IPS-15b (cell line): Measurements from ENCODE around the gene IGFBP4.
A peak's percentile ranks its signal among the peaks of the same experiment; 100 is the strongest.

Experiments
- H3K27me3 ChIP-seq: one replicate; pipeline ENCODE4 v1.6.1; 2013; ENCODE audit warnings: low read length; ENCODE audit not compliant: control insufficient read depth, insufficient read depth
- H3K36me3 ChIP-seq: one replicate; pipeline ENCODE4 v1.6.1; 2013; ENCODE audit warnings: low read length; ENCODE audit not compliant: control insufficient read depth, insufficient read depth
- H3K4me1 ChIP-seq: one replicate; pipeline ENCODE4 v1.6.1; 2013; ENCODE audit warnings: mild to moderate bottlenecking, low read length; ENCODE audit not compliant: control insufficient read depth, insufficient read depth
- H3K4me3 ChIP-seq: one replicate; pipeline ENCODE4 v1.5.1; 2013; ENCODE audit warnings: low read depth, low read length
- H3K9ac ChIP-seq: one replicate; pipeline ENCODE4 v1.6.1; 2013; ENCODE audit warnings: low read depth, mild to moderate bottlenecking, low read length
- H3K9me3 ChIP-seq: one replicate; pipeline ENCODE4 v1.6.1; 2013; ENCODE audit warnings: mild to moderate bottlenecking, low read length; ENCODE audit not compliant: control insufficient read depth, insufficient read depth

Gene IGFBP4

DNA sequence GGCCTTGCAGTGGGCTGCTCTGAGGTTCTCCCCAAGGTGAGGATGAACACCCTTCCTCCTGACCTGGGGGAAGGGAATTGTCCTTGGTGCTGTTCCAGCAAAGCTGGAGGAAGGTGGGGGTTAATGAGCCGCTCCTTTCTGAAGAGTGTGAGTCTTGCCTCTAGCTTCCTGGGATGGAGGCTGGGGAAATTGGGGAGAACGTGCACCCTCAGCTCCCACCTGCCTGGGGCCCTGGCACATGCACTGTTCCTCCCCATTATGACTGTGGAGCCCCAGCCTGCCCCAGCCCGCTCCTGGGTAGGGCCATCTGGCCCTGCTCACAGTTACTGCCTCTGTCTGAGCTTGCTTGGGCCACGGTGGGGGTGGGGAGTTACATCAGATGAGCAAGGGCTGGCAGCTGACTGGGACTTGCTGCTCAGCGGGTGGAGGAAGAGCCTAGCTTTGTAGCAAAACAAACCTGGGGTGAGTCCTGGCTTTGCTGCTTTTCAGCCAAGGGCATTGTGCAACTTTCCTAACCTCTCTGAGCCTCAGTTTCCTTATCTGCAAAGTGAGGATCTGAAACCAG lies 47.1 kb downstream of the IGFBP4 start:
- H3K4me1 ChIP-seq = peaks cover 18% of the 10 kb centered on the region
- H3K4me3 ChIP-seq = no peak overlapping the region
- H3K9ac ChIP-seq = no peak overlapping the region
- H3K9me3 ChIP-seq = no peaks in the 10 kb centered on the region
- H3K27me3 ChIP-seq = no peaks in the 10 kb centered on the region
- no peaks in the 10 kb centered on the region for H3K36me3 ChIP-seq

DNA sequence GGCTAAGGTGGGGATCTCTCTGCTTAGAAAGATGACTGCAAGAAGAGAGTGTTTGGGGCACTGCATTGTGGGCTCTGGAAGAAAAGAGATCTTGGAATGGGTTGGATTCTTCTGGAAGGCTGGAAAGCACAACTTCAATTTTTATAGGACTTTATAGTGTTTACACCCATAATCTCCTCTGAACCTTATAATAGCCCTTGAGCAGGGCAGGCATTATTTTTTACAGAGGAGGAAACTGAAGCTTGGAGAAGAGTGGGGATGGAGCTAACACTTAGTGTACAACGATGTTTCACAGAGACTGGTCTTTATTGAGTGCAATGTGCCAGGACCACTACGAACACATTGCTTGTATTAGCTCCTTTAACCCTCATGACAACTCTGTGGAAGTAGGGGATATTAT lies 47.7 kb downstream of the IGFBP4 start:
- no peaks in the 10 kb centered on the region for H3K27me3 ChIP-seq
- H3K9me3 ChIP-seq = no peaks in the 10 kb centered on the region
- H3K36me3 ChIP-seq = no peaks in the 10 kb centered on the region
- peaks cover 14% of the 10 kb centered on the region for H3K4me1 ChIP-seq
- H3K4me3 ChIP-seq = no peak overlapping the region
- H3K9ac ChIP-seq = no peak overlapping the region

DNA sequence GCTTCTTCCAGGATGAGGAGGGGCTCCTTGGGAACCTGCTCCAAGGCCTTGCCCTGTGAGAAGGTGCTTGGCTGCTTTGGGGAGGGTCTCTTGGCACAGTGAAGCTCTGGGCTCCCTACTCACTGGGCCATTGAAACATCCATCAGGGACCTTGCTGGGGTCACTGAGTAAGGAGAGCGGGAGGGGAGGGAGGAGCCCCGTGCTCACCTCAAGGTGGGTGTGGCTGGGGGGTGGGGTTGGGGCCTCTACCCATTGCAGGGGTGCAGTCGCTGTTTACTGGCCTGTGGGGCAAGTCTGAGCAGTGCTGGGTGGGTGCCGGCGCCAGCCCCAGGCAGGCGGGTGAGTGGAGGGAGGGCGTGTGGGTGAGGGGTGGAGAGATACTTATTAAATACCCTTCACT lies 48.2 kb downstream of the IGFBP4 start:
- Histone ChIP-seq H3K4me3 (no peak overlapping the region), H3K9me3 (no peaks in the 10 kb centered on the region), H3K4me1 (peaks cover 11% of the 10 kb centered on the region)

DNA sequence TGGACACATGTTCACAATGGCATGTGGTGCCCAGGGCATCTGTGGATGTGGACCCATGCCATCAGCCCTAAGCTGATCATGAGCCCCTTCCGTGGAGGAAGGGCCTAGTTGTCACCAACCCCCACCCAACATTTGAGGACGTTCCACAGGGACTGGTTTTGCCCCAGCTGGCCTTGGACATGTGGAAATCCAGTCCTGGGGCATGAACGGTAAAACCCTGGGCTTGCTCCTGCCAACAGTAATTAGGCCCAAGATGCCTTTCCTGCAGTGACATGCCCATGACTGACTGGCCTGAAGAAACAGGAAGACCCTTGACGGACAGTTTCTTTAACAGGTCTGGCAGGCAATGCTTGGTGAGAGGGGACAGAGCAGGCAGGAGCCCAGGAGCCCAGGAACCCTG lies 50.4 kb downstream of the IGFBP4 start:
- no peaks in the 10 kb centered on the region for H3K36me3 ChIP-seq
- H3K9ac ChIP-seq = no peak overlapping the region

More for the DNA sequence above, 48.2 kb downstream of the IGFBP4 start:
- Histone ChIP-seq H3K27me3 (no peaks in the 10 kb centered on the region), H3K36me3 (no peaks in the 10 kb centered on the region), H3K9ac (no peak overlapping the region)

DNA sequence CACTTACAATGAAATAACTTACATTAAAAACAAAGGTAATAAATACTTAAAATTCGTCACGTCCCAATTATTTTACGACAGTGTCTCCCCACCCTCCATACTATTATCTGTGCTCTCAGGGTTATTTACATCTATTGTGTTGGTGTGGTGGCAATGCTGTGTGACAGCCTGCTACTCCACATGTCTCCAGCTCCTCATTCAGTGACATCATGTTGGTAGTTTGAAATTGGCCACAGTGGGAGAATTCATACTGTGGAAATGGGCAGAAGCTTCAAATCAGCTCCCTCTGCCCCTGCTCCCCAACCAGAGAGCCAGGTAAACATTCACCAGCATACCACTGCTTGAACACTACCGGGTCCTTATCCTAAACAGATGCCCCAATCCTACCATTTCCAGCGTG lies 51.9 kb downstream of the IGFBP4 start:
- H3K27me3 ChIP-seq = no peaks in the 10 kb centered on the region
- no peak overlapping the region for H3K4me3 ChIP-seq
- no peaks in the 10 kb centered on the region for H3K36me3 ChIP-seq
- H3K4me1 ChIP-seq = peaks cover 17% of the 10 kb centered on the region
- H3K9me3 ChIP-seq = no peaks in the 10 kb centered on the region
- H3K9ac ChIP-seq = no peak overlapping the region

More for the DNA sequence above, 50.4 kb downstream of the IGFBP4 start:
- Histone ChIP-seq H3K9me3 (no peaks in the 10 kb centered on the region), H3K4me1 (peaks cover 16% of the 10 kb centered on the region), H3K4me3 (no peak overlapping the region), H3K27me3 (no peaks in the 10 kb centered on the region)

DNA sequence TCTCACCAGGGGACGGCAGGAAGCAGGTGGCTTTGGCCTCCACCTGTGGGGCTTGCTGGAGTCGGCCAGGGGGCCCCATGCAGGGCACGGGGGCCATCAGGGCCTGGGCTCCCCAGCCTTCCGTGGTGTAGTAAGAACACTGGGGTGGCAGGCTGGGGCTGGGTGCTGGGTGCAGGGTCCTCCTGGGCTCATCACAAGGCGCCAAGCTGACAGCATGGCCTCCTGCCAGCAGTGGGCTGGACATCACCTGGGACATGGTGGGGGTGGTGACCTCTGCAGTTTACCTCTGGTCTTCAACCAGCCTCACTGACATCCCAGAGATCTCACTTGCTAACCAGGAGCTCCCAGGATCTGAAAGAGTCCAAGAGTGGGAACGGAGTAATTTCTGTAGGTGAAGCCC lies 52.9 kb downstream of the IGFBP4 start:
- Histone ChIP-seq H3K4me3 (no peak overlapping the region), H3K27me3 (peaks cover 2% of the 10 kb centered on the region)

DNA sequence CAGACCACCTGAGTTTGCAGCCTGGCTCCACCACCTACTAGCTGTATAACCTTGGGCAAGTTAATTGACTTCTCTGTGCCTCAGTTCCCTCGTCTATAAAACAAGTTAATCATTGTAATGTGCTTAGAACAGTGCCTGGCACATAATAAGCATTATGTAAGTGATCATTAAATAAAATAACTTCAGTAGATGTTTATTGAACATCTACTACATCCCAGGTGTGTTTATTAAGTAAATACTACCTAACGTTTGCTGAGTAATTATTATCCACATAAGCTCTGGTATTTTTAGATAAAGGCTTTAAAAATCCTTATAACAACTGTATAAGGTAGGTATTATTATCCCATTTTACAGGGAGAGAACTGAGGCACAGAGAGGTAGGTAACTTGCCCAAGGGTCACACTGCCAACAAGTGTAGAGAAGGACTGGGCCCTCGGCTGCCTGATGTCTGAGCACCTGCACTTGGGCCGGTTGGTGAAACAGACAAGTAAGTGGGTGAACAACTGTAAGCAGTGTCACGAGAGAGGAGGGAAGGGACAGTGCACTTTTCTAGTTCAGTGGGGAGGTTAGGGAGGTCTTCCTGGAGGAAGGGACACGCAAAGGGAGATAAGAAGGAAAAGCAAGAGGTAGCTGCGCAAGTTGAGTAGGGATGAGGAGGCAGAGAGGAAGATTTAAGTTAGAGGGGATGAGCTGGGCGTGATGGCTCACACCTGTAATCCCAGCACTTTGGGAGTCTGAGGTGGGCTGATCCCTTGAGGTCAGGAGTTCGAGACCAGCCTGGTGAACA lies 53.6 kb downstream of the IGFBP4 start:
- Histone ChIP-seq H3K4me1 (peaks cover 8% of the 10 kb centered on the region), H3K9me3 (no peaks in the 10 kb centered on the region), H3K9ac (no peak overlapping the region), H3K4me3 (no peak overlapping the region), H3K27me3 (peaks cover 2% of the 10 kb centered on the region), H3K36me3 (no peaks in the 10 kb centered on the region)

More for the DNA sequence above, 52.9 kb downstream of the IGFBP4 start:
- Histone ChIP-seq H3K9me3 (no peaks in the 10 kb centered on the region), H3K9ac (no peak overlapping the region), H3K36me3 (no peaks in the 10 kb centered on the region), H3K4me1 (peaks cover 11% of the 10 kb centered on the region)

DNA sequence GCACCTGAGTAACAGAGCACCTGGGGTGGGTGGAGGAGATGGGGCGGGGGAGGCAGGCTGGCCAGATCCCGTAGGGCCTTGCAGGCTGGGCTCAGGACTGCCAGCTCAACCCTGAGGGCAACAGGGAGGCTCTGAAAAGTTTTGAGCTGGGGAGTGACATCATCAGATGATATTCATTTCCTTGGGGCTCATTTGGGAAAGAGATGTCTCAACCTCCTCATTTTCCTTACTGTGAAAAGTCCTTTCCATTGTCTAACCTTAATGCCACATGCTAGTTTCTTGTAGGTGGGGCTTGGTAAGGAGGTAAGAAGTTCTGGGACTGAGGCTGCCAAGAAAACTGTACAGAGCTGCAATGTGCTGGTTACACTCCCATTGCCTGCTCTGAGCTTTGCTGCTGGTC lies 54.4 kb downstream of the IGFBP4 start:
- Histone ChIP-seq H3K27me3 (peaks cover 2% of the 10 kb centered on the region), H3K9ac (no peak overlapping the region), H3K4me1 (peaks cover 8% of the 10 kb centered on the region), H3K4me3 (no peak overlapping the region), H3K36me3 (no peaks in the 10 kb centered on the region), H3K9me3 (no peaks in the 10 kb centered on the region)

DNA sequence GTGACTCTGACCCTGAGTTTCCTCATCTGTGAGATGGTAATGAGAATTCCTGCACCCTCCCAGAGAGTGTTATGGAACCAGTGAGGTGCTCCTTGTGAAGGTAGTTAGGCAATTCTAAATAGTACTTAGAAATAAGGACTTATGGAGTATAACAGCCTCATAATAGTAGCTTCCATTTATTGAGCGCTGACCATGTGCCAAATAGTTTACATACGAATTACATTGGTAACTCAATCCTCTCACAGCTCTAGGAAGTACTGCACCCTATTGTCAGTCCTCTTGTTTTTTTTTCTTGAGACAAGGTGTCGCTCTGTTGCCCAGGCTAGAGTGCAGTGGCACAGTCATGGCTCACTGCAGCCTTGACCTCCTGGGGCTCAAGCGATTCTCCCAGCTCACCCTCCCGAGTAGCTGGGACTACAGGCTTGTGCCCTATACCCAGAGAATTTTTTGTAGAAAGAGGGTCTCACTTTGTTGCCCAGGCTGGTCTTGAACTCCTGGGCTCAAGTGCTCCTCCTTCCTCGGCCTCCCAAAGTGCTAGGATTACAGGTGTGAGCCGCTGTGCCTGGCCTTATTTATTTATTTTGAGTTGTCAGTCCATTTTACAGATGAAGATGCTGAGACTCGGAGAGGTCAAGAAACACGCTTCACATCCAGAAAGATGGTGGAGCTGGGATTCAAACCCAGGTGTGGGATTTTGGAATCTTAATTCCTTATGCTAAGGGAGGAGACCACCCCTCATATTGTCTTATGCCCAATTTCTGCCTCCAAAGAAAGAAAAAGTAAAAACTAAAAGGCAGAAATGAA lies 55.2 kb downstream of the IGFBP4 start:
- Histone ChIP-seq H3K4me1 (peaks cover 8% of the 10 kb centered on the region), H3K4me3 (no peak overlapping the region)

DNA sequence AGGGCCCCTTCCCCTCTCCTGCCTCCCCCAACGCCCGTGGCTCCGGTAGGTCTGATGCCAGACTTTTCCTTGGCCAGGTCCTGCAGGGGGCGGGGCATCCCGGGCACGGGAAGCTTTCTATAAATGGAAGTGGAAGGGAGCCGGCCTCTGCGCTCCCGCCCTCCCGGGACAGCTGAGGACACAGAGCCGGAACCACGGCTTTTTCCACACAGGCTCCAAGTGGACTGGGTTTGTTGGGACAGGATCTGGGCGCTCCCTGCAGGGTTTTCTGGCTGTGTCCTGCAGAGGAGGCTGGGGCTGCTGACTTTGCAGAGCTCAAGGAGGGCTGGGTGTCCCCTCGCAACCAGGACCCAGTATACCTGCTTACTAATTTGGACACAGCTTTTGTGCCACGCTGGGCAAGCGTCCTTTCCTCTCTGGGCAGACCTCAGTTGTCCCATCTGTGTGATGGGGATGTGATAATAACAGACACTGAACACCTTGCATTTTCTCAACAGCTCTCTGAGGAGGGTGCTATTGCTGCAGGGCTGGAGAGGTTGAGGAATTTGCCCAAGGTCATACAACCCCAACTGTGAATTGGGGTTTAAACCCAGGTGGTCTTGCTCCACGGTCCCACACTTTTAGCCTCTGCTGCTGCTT lies 56.4 kb downstream of the IGFBP4 start:
- Histone ChIP-seq H3K36me3 (no peaks in the 10 kb centered on the region), H3K9ac (no peak overlapping the region), H3K4me3 (peak overlapping the region; percentile 13), H3K27me3 (peaks cover 2% of the 10 kb centered on the region), H3K9me3 (no peaks in the 10 kb centered on the region), H3K4me1 (peaks cover 8% of the 10 kb centered on the region)

More for the DNA sequence above, 55.2 kb downstream of the IGFBP4 start:
- no peaks in the 10 kb centered on the region for H3K9me3 ChIP-seq
- no peaks in the 10 kb centered on the region for H3K36me3 ChIP-seq
- peaks cover 2% of the 10 kb centered on the region for H3K27me3 ChIP-seq
- H3K9ac ChIP-seq = no peak overlapping the region

DNA sequence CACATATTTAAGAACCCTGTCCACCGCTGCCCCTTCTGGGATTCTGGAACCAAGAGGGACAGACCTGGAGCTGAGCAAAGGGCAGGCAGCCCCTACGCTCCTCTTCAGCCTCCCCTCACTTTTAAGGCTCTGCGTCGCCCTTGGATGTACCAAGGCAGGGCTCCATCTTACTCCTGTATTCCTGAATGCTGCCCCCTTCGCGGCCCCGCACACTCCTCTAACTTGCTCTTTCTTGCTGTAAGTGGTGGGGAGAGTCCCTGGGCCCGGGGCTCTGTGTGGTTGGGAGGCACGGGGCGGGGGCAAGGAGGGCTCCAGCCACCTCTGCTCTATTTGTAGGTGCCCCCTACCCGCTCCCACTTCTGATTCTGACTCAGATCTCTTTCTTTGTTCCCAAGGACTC lies 56.9 kb downstream of the IGFBP4 start:
- no peak overlapping the region for H3K4me3 ChIP-seq
- H3K9ac ChIP-seq = no peak overlapping the region
- H3K36me3 ChIP-seq = no peaks in the 10 kb centered on the region
- H3K4me1 ChIP-seq = peaks cover 8% of the 10 kb centered on the region
- H3K27me3 ChIP-seq = peaks cover 2% of the 10 kb centered on the region
- no peaks in the 10 kb centered on the region for H3K9me3 ChIP-seq
